ENCODE results near the gene C12orf60. TPM values are rescaled to one million over a fixed set of nuclear protein-coding genes. Genes with fewer than 3 reads are reported as not detected.

C12orf60 gene
- total RNA-seq, 4 donors from 2014 or later = 0.33 to 2.5 (median 0.73) TPM

- intact Hi-C loops (cut with DNase I) = no loop called here
- no peak for DNase-seq
- Histone ChIP-seq H3K4me3 (replicated peaks in 1 of 3) (no peak overlapping the region), H3K9me3 (no peaks in the 10 kb centered on the region), H3K27ac (no peak overlapping the region), H3K36me3 (no peaks in the 10 kb centered on the region), H3K4me1 (peaks cover 3 to 5% of the 10 kb centered on the region in 2 donors), H3K27me3 (no peaks in the 10 kb centered on the region)
- TF ChIP-seq POLR2A (IDR thresholded peaks at IDR 0.05) (no peak), CTCF (IDR thresholded peaks at IDR 0.05) (no peak)
- 78 to 88% methylated on average over 1 of the region's 1 CpG for WGBS, 2 donors
These were observed 70.1 kb downstream of the C12orf60 start for GRCh38 chr12:14873440-14874185.

Other genes with a start within 250 kb of the C12orf60 start
- gene PLBD1, start 235.8 kb upstream of the C12orf60 start, total RNA-seq = 10 to 100 TPM in 2 of 4 donors, 1 to 10 TPM in 2; 5.1 to 14.5 (median 10.6) TPM
- gene GUCY2C, start 107.1 kb upstream of the C12orf60 start, total RNA-seq = not detected
- gene WBP11, start 192 bp upstream of the C12orf60 start, total RNA-seq = 10 to 100 TPM; 23.3 to 34.7 (median 29.6) TPM
- 1 to 10 TPM in 1 of 4 donors, under 1 TPM in 2, not detected in 1; 0.83 to 1.3 (median 0.89) TPM for gene SMCO3, start 10.5 kb downstream of the C12orf60 start, total RNA-seq
- gene ART4, start 39.9 kb downstream of the C12orf60 start, total RNA-seq = 10 to 100 TPM in 2 of 4 donors, 1 to 10 TPM in 2; 5.5 to 26.5 (median 10.8) TPM
- 1,000 to 10,000 TPM in 1 of 4 donors, 100 to 1,000 TPM in 3; 319 to 1,014 (median 397) TPM for gene MGP, start 82.2 kb downstream of the C12orf60 start, total RNA-seq
- gene ERP27, start 134.9 kb downstream of the C12orf60 start, total RNA-seq = 10 to 100 TPM in 1 of 4 donors, 1 to 10 TPM in 1, under 1 TPM in 1, not detected in 1; 0.88 to 24.3 (median 5.0) TPM
- 100 to 1,000 TPM in 1 of 4 donors, 10 to 100 TPM in 3; 54.4 to 107 (median 65.9) TPM for gene ARHGDIB, start 157.9 kb downstream of the C12orf60 start, total RNA-seq
- not detected for gene PDE6H, start 169.4 kb downstream of the C12orf60 start, total RNA-seq

All from thyroid gland (tissue), 4 donors.